SU-DHL-6 (cell line): ENCODE results near the gene MAP4K5.

Source experiments
- H2AFZ ChIP-seq: fragments of 200-600 bp; sonication (generic); 2 replicates; pipeline ENCODE4 v1.6.1; 2014; ENCODE audit warnings: low read depth, mild to moderate bottlenecking, moderate library complexity, mixed read lengths, antibody characterized with exemption, low read length; ENCODE audit not compliant: severe bottlenecking
- H3F3A ChIP-seq: fragments of 200-600 bp; shearing (Covaris generic); 2 replicates; pipeline ENCODE4 v1.6.0; 2016; ENCODE audit warnings: antibody characterized with exemption, mild to moderate bottlenecking; ENCODE audit not compliant: insufficient read depth
- H3K27ac ChIP-seq: fragments of 200-600 bp; sonication (generic); 2 replicates; pipeline ENCODE4 v1.5.1; 2016; ENCODE audit warnings: low read depth, mild to moderate bottlenecking, low read length, moderate library complexity, mixed read lengths
- H3K27me3 ChIP-seq: fragments of 200-600 bp; sonication (generic), shearing (Covaris generic); 2 replicates; pipeline ENCODE4 v1.6.0; 2014; ENCODE audit warnings: mild to moderate bottlenecking, low read length
- H3K36me3 ChIP-seq: fragments of 200-600 bp; sonication (generic); 2 replicates; pipeline ENCODE4 v1.6.1; 2014; ENCODE audit warnings: mild to moderate bottlenecking, low read length, mixed read lengths
- H3K4me2 ChIP-seq: fragments of 300-600, 200-600 bp; shearing (Covaris generic), sonication (generic); 2 replicates; pipeline ENCODE4 v1.6.0; 2014; ENCODE audit warnings: low read length, low read depth, mild to moderate bottlenecking; ENCODE audit not compliant: poor library complexity, severe bottlenecking
- H3K4me3 ChIP-seq: fragments of 200-600 bp; sonication (generic); 2 replicates; pipeline ENCODE4 v1.5.1; 2014; ENCODE audit warnings: antibody characterized with exemption, low read length, mild to moderate bottlenecking, mixed read lengths; ENCODE audit not compliant: insufficient read depth, poor library complexity, severe bottlenecking
- H3K79me2 ChIP-seq: fragments of 200-600 bp; sonication (generic); 2 replicates; pipeline ENCODE4 v1.6.1; 2014; ENCODE audit warnings: mild to moderate bottlenecking, low read length, moderate library complexity; ENCODE audit not compliant: insufficient read depth
- H3K9ac ChIP-seq: fragments of 200-600 bp; sonication (generic); 2 replicates; pipeline ENCODE4 v1.7.0; 2014; ENCODE audit warnings: mild to moderate bottlenecking, low read length
- H3K9me2 ChIP-seq: fragments of 200-600 bp; sonication (generic); replicated peaks from 2 replicates; pipeline ENCODE4 v1.6.1; 2014; ENCODE audit warnings: low read length; ENCODE audit not compliant: insufficient read depth
- H3K9me3 ChIP-seq: fragments of 200-600 bp; sonication (generic); 2 replicates; pipeline ENCODE4 v1.6.1; 2014; ENCODE audit warnings: low read length, mixed read lengths; ENCODE audit not compliant: insufficient read depth
- H4K20me1 ChIP-seq: fragments of 200-600 bp; sonication (generic); 2 replicates; pipeline ENCODE4 v1.6.1; 2014; ENCODE audit warnings: low read depth, mild to moderate bottlenecking, antibody characterized with exemption, low read length, moderate library complexity, mixed read lengths
- CTCF ChIP-seq: fragments of 200-600 bp; sonication (generic); IDR thresholded peaks from one replicate; pipeline ENCODE4 v1.5.1; 2017; ENCODE audit warnings: antibody characterized with exemption, mild to moderate bottlenecking, low read length, moderate library complexity; ENCODE audit not compliant: insufficient read depth, poor library complexity, severe bottlenecking
- EZH2phosphoT487 ChIP-seq: fragments of 200-600 bp; sonication (generic), shearing (Covaris generic); conservative IDR thresholded peaks from 2 replicates; pipeline ENCODE4 v1.6.1; 2018; ENCODE audit warnings: mild to moderate bottlenecking, antibody characterized with exemption, low read length, moderate library complexity, mixed read lengths

Gene MAP4K5

GRCh38 chr14:50377550-50378085, 154.8 kb downstream of the MAP4K5 start:
- H4K20me1 ChIP-seq: no peaks in the 10 kb centered on the region
- H3K27ac ChIP-seq: no peak overlapping the region
- no peaks in the 10 kb centered on the region for H3K9me3 ChIP-seq
- H3K4me3 ChIP-seq: no peak overlapping the region
- no peak overlapping the region for H3K4me2 ChIP-seq
- H3K9me2 ChIP-seq: no peaks in the 10 kb centered on the region
- H3K27me3 ChIP-seq: no peaks in the 10 kb centered on the region
- H3K9ac ChIP-seq: no peak overlapping the region
- no peaks in the 10 kb centered on the region for H3K79me2 ChIP-seq
- no peak for TF ChIP-seq EZH2phosphoT487
- no peak overlapping the region for H2AFZ ChIP-seq
- no peaks in the 10 kb centered on the region for H3F3A ChIP-seq
- no peaks in the 10 kb centered on the region for H3K36me3 ChIP-seq

DNA sequence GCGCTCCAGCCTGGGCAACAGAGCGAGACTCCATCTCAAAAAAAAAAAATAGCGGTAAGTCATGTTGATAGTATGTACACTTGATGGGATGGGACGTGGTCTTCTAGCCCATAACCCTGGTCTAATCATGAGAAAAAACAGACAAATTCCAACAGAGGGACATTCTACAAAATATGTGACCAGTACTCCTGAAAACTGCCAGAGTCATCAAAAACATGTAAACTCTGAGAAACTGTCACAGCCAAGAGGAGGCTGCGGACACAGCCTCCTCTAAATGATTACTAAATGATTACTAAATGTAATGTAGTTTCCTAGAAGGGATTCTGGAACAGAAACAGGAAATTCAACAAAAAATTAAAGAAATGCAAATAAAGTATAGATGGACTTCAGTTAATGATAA, 156.6 kb downstream of the MAP4K5 start:
- H4K20me1 ChIP-seq: no peaks in the 10 kb centered on the region
- H3F3A ChIP-seq: no peaks in the 10 kb centered on the region
- no peak overlapping the region for H3K4me2 ChIP-seq
- H3K9me2 ChIP-seq: no peaks in the 10 kb centered on the region
- H3K9me3 ChIP-seq: no peaks in the 10 kb centered on the region
- no peak overlapping the region for H2AFZ ChIP-seq
- H3K27me3 ChIP-seq: no peaks in the 10 kb centered on the region
- TF ChIP-seq EZH2phosphoT487 (no peak), CTCF (no peak)
- H3K27ac ChIP-seq: no peak overlapping the region
- no peaks in the 10 kb centered on the region for H3K36me3 ChIP-seq
- no peak overlapping the region for H3K4me3 ChIP-seq
- no peaks in the 10 kb centered on the region for H3K79me2 ChIP-seq
- no peak overlapping the region for H3K9ac ChIP-seq

GRCh38 chr14:50373959-50374358, 158.4 kb downstream of the MAP4K5 start:
- Histone ChIP-seq H3F3A (no peaks in the 10 kb centered on the region), H3K4me2 (no peak overlapping the region), H3K27ac (no peak overlapping the region), H3K9me2 (no peaks in the 10 kb centered on the region), H3K27me3 (no peaks in the 10 kb centered on the region), H4K20me1 (no peaks in the 10 kb centered on the region), H3K9me3 (no peaks in the 10 kb centered on the region), H3K9ac (no peak overlapping the region), H3K79me2 (no peaks in the 10 kb centered on the region), H3K36me3 (no peaks in the 10 kb centered on the region), H3K4me3 (no peak overlapping the region), H2AFZ (no peak overlapping the region)
- TF ChIP-seq EZH2phosphoT487 (no peak), CTCF (no peak)

- H3K9me2 ChIP-seq: no peaks in the 10 kb centered on the region
- no peaks in the 10 kb centered on the region for H3K9me3 ChIP-seq
- no peak for TF ChIP-seq EZH2phosphoT487
- no peak for TF ChIP-seq CTCF
- H3K36me3 ChIP-seq: no peaks in the 10 kb centered on the region
- no peak overlapping the region for H3K4me2 ChIP-seq
- H3K27ac ChIP-seq: no peak overlapping the region
- no peaks in the 10 kb centered on the region for H3K79me2 ChIP-seq
- no peak overlapping the region for H2AFZ ChIP-seq
- no peak overlapping the region for H3K4me3 ChIP-seq
- H3F3A ChIP-seq: no peaks in the 10 kb centered on the region
- no peak overlapping the region for H3K9ac ChIP-seq
- H3K27me3 ChIP-seq: no peaks in the 10 kb centered on the region
- H4K20me1 ChIP-seq: no peaks in the 10 kb centered on the region
Observed at GRCh38 chr14:50371546-50371945, 160.8 kb downstream of the MAP4K5 start.
